ENCODE data around the gene CLN6. TPM values are rescaled to one million over a fixed set of nuclear protein-coding genes. Genes with fewer than 3 reads are reported as not detected.

The CLN6 gene
- total RNA-seq, 1 experiment from 2014 or later, result 71.9 TPM

GRCh38 chr15:68209272-68209671, 20.3 kb downstream of the CLN6 start:
- no peak overlapping the region for H3K56ac ChIP-seq (ENCODE audit: insufficient read length, low read depth, low read length)
- H4K20me1 ChIP-seq (ENCODE audit: control insufficient read depth, insufficient read depth, insufficient read length), result peaks cover 2% of the 10 kb centered on the region

More at GRCh38 chr15:68209272-68209671, 20.3 kb downstream of the CLN6 start:
- H4K5ac ChIP-seq (ENCODE audit: insufficient read length, low read depth, low read length), result no peak overlapping the region
- no peak overlapping the region for H3K14ac ChIP-seq (ENCODE audit: insufficient read depth, low read length)
- no peaks in the 10 kb centered on the region for H3K27me3 ChIP-seq (ENCODE audit: insufficient read depth, low read length)
- H4K91ac ChIP-seq (ENCODE audit: insufficient read length, low read depth, low read length), result no peak overlapping the region
- no peak overlapping the region for H2BK20ac ChIP-seq (ENCODE audit: low read depth, low read length, poor library complexity, severe bottlenecking)
- H3K79me2 ChIP-seq (ENCODE audit: insufficient read depth, low read length), result no peaks in the 10 kb centered on the region
- peaks cover 11% of the 10 kb centered on the region for H3K4me1 ChIP-seq (ENCODE audit: insufficient read depth, low read length)
- H3K23me2 ChIP-seq (ENCODE audit: insufficient read length, low read depth, low read length, poor library complexity, severe bottlenecking), result no peaks in the 10 kb centered on the region
- peaks cover 4% of the 10 kb centered on the region for H3K79me1 ChIP-seq (ENCODE audit: insufficient read depth, low read depth, low read length, poor library complexity, severe bottlenecking)
- H3K9me3 ChIP-seq (ENCODE audit: control insufficient read depth, low read depth, low read length), result no peaks in the 10 kb centered on the region
- H3K27ac Mint-ChIP-seq, result no peak overlapping the region
- H3K27me3 Mint-ChIP-seq (ENCODE audit: low read depth), result no peaks in the 10 kb centered on the region; the same call in 1 of the 2 replicates
- H3K36me3 Mint-ChIP-seq (ENCODE audit: insufficient read depth in 1 of 3, low read depth in 3 of 3), result peaks cover 8 to 18% (median 13%) of the 10 kb centered on the region in 3 experiments; a peak in 6 of 7 replicates
- no peak overlapping the region for H3K9ac ChIP-seq (ENCODE audit: extremely low read depth, insufficient read length, low read length)
- H3K9me3 Mint-ChIP-seq, result no peaks in the 10 kb centered on the region
- no peak overlapping the region for H3K4ac ChIP-seq (ENCODE audit: low read depth, low read length)
- H3K27ac ChIP-seq (ENCODE audit: insufficient read length, low read depth, low read length), result no peak overlapping the region
- H2BK5ac ChIP-seq (ENCODE audit: insufficient read length, low read length), result no peak overlapping the region
- H3K4me3 Mint-ChIP-seq, result no peak overlapping the region
- H3K4me2 ChIP-seq (ENCODE audit: insufficient read depth, insufficient read length, low read length), result no peak overlapping the region
- no peak for TF ChIP-seq CTCF (conservative IDR thresholded peaks at IDR 0.05)
- no peak overlapping the region for H2AK5ac ChIP-seq (ENCODE audit: insufficient read length, low read length)
- H3K18ac ChIP-seq (ENCODE audit: insufficient read length, low read depth, low read length), result no peak overlapping the region
- no peak overlapping the region for H3K23ac ChIP-seq (ENCODE audit: insufficient read length, low read depth, low read length)
- no peak overlapping the region for H2AFZ ChIP-seq (ENCODE audit: low read length)
- H3T11ph ChIP-seq (ENCODE audit: low read length), result no peak overlapping the region
- no CpG with 5 or more reads among the region's 7 CpGs for WGBS (ENCODE audit: extremely low coverage, insufficient read length, low lambda C conversion rate)
- no peak overlapping the region for H2BK120ac ChIP-seq (ENCODE audit: low read depth, low read length, poor library complexity, severe bottlenecking)
- H3K4me1 Mint-ChIP-seq, result peaks cover 23 to 43% of the 10 kb centered on the region in 2 experiments
- no peak overlapping the region for H2BK12ac ChIP-seq (ENCODE audit: insufficient read length, low read depth, low read length)
- DNase-seq, result peak; percentile 16
- no peak overlapping the region for H2BK15ac ChIP-seq (ENCODE audit: low read depth, low read length)
- no peak overlapping the region for H4K8ac ChIP-seq (replicated peaks; ENCODE audit: insufficient read length, low read depth, low read length)

All from H9 (cell line).